Superior temporal gyrus (tissue), 1 donor: ENCODE results near the gene MARF1.
"Not testable (repeated sequence)": the region's sequence is repeated elsewhere in the genome, so short reads cannot be mapped to it uniquely, and the experiment has no call there.

ENCODE experiments used
- DNase-seq: peaks from one replicate; pipeline ENCODE4 v3.0.0-alpha.2; 2016; ENCODE audit errors: extremely low spot score

The MARF1 gene

GRCh38 chr16:15654591-15654990 lies 11.6 kb upstream of the MARF1 start:
- no peak for DNase-seq

DNA sequence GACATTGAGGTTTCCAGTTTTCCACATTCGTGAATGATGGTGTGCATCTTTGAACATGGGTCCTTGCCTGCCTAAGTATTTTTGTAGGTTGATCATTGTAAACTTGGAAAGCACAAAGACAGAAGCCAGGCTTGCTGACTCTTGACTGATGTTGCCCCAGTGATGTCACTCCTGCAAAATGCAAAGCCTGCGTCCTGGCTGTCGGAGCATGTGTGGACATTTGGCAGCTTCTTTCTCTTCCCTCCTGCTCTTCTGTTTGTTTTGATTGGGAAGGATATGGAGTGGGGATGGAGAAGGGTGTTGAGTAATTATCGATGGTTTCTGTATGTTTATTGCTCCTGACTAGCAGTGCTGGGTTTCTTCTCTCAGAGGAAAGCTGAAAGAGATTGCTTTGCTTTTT lies 10.3 kb upstream of the MARF1 start:
- DNase-seq = peak; percentile 62

GRCh38 chr16:15652293-15653001 lies 9.5 kb upstream of the MARF1 start:
- DNase-seq = peak; percentile 13

DNA sequence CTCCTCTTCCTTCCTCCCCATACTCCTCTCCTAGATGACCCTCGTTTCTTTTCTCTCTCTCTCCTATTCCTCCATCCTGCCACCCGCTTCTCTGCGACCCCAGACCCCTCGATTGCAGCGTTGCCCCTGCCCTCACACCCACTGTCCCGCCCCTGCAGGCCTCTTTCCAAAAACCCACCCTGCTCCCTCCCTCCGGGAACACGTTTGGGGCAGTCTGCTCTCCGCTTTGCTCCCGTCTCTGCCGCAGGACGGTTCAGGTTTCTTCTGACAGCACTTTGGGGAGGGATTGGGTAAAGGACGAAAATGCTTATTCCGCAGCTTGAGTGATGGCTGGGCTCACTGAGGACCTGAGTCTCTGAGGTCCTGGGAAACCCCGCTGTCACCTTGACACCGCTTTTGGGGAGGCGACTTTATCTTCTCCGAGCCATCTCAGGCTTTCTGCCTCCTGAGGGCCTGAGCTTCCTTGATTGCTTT lies 7.8 kb upstream of the MARF1 start:
- no peak for DNase-seq

- peak; percentile 94 for DNase-seq
Observed at GRCh38 chr16:15650019-15650697, 7.2 kb upstream of the MARF1 start, which contains the start of gene NDE1. Gene NDE1, plus strand, starts transcription at chr16:15650245. Its CDS starts 14,534 bp downstream, at chr16:15664779.

- DNase-seq = no peak
Observed at GRCh38 chr16:15649727-15650018, 6.7 kb upstream of the MARF1 start.

DNA sequence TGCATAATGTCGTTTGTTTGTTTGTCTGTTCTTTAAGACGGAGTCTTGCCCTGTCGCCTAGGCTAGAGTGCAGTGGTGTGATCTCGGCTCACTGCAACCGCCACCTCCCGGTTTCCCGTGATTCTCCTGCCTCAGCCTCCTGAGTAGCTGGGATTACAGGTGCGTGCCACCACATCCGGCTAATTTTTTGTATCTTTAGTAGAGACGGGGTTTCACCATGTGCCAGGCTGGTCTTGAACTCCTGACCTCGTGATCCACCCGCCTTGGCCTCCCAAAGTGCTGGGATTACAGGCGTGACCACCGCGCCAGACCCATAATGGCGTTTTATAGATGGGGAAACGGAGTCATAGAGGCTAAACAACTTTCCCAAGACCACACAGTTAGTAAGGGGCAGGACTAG lies 6.4 kb upstream of the MARF1 start:
- DNase-seq = not testable (repeated sequence)

- DNase-seq = no peak
Observed at GRCh38 chr16:15648135-15648730, 5.3 kb upstream of the MARF1 start.

DNA sequence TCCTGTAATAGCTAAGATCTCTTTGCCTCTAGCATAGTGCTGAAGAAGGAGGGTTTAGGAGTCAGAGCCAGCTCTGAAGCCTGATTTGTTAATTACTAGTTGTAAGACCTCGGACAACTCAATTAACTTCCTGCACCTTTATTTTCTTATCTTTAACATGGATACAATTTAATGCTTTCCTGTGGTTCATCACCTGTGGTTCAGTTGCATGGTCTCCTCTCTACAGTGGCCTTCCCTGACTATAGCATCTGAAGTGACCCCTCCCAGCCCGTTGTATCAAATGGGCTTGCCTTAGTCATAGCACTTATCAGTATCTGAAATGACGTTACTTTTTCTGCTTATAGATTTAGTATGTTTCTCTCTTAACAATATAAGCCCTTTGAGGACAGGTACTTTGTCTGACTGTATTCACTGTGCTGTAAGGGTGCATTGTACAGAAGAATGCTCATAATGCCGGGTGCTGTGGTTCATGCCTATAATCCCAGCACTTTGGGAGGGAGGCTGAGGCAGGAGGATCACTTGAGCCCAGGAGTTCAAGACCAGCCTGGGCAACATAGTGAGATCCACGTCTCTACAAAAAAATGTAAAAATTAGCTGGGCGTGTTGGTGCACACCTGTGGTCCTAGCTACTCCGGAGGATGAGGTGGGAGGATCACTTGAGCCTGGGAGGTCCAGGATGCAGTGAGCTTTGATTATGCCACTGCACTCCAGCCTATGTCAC lies 4.5 kb upstream of the MARF1 start:
- DNase-seq = no peak

DNA sequence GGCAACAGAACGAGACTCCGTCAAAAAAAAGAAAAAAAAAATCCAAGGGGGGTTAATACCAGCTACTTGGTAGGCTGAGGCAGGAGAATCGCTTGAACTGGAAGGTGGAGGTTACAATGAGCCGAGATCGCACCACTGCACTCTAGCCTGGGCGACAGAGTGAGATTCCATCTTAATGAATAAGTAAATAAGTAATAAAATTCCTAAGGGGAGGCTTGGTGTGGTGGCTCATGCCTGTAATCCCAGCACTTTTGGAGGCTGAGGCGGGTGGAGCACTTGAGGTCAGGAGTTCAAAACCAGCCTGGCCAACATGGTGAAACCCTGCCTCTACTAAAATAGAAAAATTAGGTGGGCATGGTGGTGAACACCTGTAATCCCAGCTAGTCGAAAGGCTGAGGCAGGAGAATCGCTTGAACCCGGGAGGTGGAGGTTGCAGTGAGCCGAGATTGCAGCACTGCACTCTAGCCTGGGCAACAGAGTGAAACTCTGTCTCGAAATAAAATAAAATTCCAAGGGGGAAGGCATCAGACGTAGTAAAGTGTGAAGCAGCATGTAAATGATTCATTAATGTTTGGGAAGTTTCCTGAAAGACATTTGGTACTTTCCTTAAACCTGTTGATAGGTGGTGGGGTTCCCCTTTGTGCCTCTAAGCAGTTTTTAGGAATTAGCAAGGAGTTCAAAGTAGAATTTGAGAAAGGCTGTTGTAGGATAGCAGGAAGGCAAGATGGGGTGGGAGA lies 3.8 kb upstream of the MARF1 start:
- not testable (repeated sequence) for DNase-seq

GRCh38 chr16:15644962-15645465 lies 2.1 kb upstream of the MARF1 start:
- not testable (repeated sequence) for DNase-seq

DNA sequence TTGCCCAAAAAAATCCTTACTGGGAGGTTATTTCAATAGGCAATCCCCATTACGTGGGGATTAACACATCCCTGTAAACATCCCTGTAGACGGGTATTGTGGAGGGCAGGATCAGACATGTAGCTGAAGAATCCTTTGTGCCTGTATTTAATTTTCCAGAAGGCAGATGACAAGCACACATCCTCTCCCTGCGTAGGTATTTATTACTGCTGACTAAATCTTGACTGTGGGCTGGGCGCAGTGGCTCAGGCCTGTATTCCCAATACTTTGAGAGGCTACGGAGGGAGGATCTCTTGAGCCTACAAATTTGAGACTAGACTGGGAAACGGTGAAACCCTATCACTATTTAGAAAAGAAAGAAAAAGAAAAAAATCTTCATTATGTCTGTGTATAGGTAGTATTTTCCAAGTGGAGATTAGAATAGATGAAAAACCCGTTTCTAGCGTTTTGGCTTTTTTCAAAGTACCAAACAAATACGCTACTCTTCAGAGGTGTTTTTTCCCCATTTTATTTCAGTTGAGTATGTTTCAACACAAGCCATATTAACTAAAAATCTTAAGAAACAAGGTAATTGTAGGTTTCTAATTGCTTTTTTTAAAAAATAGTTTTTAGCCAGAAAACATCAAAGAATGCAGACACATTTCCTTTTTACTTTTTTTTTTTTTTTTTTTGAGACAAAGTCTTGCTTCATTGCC lies 1.5 kb upstream of the MARF1 start:
- DNase-seq = peak; percentile 36

DNA sequence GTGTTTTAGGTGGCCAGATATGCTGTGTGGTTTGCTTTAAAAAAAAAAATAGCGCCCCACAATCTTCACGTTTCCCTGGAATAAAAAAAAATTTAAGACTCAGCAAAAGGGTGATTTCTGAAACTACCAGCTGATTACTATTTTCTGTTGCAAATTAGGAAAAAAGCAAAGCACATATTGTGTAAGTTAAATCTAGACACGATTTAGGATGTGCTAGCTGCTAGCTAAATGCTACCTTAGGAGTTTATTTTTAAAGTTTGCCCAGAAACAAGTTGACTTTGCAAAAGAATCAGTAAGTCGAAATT lies 944 bp upstream of the MARF1 start:
- DNase-seq = no peak

- no peak for DNase-seq
Observed at GRCh38 chr16:15642557-15643047, 352 bp downstream of the MARF1 start.

DNA sequence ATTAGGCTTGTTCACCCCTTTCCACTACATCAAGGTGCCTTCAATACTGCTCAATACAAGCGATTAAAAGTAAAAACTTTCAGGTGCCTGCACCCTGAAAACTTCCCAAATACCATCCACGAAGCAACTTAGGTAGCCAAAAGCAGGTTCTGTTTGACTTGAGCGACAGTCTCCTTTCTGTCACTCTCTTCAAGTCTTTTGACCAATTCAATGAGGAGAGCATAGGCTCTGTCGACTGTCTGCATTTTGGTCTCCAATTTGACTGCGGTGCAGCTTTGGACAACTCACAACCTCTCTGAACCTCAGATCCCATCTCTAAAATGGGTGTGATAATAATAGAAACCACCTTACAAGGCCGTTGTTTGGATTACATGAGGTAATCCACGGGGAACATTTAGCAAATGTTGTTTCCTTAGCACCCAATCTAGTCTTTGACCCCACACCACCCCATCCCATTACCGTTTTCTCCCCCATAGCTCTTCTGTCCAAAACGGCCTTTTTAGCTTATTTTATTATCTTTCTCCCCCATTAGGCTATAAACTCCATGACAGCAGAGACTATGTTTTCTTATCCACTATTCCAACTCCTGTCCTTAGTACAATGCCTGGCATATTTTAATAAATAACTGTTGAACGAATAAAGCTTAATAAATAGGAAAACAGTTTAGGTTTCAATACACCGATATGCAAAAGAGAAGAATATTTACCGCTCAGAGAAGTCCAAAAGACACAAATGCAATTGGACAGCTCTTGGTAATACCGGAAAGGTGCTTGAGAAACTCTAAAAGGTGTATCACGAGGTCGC lies 999 bp downstream of the MARF1 start:
- DNase-seq = no peak

- no peak for DNase-seq
Observed at GRCh38 chr16:15640966-15641365, 2.0 kb downstream of the MARF1 start.

GRCh38 chr16:15639061-15639568 lies 3.8 kb downstream of the MARF1 start:
- no peak for DNase-seq

DNA sequence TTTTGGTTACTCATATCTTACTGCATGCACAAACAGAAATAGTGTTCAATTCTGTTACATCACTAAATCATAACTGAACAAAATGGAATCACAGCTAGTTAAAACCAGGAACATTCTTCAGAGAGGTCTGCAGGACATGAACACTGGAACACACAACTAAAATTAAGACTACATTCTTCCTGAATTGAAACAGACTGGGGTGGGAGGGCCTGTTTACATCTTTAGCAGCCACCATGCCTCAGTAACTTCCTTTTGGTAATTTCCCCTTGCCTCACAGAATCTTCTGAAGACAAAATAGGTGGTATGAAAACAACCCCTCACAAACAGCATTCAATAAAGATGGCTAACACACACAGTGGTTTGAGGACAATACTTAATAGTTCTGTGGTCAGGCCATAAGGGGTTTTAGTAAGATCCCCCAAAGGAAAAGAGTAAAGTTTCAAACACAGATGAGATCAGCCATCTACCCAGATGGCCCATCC lies 6.5 kb downstream of the MARF1 start:
- DNase-seq = no peak

- no peak for DNase-seq
Observed at GRCh38 chr16:15635926-15636325, 7.0 kb downstream of the MARF1 start.
